Erythroblast (primary cell): ENCODE data around the gene NUDT3.

Experiments
- GATA1 ChIP-seq: IDR thresholded peaks from 2 replicates; pipeline ENCODE4 v1.6.1; 2011; ENCODE audit warnings: low read depth, mild to moderate bottlenecking, control low read depth, low read length, moderate library complexity
- POLR2A ChIP-seq: IDR thresholded peaks from 2 replicates; pipeline ENCODE4 v1.6.1; 2011; ENCODE audit warnings: mild to moderate bottlenecking, low read length

GRCh38 chr6:34288581-34288980, 103.9 kb downstream of the NUDT3 start:
- no peak for TF ChIP-seq POLR2A
- TF ChIP-seq GATA1, result no peak
